ENCODE results near the gene NELFA.

- no peak for TF ChIP-seq CTCF (IDR thresholded peaks at IDR 0.05)
- no peak for TF ChIP-seq POLR2A (IDR thresholded peaks at IDR 0.05)
These were observed 32.1 kb downstream of the NELFA start for GRCh38 chr4:1976416-1977352.
